Smooth muscle cell of bladder (primary cell): ENCODE measurements around the gene SULT1A4. TPM values are rescaled to one million over a fixed set of nuclear protein-coding genes. Genes with fewer than 3 reads are reported as not detected.

ENCODE experiments used
- total RNA-seq: library from RNA; depleted of rRNA; stranded (reverse); fragments of >200 nt; gene quantifications from 2 replicates; pipeline ENCODE4 v1.2.3, GENCODE V29; 2014

Gene SULT1A4
- total RNA-seq = 0.83 and 1.1 TPM in 2 replicates

GRCh38 chr16:29459706-29460646 lies at the start of gene SULT1A4:
SULT1A4 (plus strand) TSS chr16:29459913; CDS start chr16:29461386, 1,473 bp downstream.

DNA sequence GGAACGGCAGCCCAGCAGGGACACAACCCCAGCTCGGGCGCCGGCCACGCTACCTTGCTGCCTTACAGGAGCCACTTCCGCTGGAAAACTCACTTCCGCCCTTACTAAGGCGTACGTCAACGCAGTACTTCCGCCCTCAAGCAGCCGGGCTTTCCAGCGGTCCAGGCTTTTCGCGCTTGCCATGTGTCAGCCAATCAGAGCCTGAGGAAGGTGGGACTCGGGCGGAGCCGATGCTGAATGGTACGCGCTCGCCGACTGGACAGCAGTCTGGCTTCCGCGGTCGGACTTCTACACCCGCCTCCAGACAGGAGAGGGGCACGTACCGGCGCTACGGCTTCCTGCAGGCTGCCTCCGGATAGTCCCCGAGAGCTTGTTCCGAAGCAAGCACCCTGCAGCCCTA lies 5.4 kb upstream of the SULT1A4 start, which contains the start of the genes BOLA2 and SLX1B:
Gene BOLA2 (minus strand): TSS at position 83 of the 400 bp plus-strand sequence. CDS start 98 bp downstream, outside the sequence.
Gene SLX1B (plus strand): TSS at position 265 of the 400 bp plus-strand sequence.

DNA sequence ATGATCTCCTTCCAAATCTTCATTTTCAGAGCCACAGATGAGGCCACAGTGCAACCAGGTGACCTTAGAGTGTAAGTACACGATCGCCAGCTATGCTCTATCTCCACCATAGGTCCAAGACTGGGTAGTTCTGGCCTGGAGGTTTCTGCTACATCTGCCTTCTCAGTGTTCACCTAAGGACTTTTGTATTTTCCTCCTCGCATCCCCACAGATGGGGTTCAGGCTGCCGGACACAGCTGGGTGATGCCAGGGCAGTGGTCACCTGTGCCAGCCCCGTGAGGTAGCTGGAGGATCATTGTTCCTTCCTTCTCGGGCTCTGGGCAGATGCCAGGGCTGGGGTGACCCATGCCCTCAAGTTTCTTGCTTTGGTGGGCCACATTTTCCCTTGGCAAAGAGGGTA lies 46.6 kb downstream of the SULT1A4 start, which contains the start of gene NPIPB12:
Gene NPIPB12 (minus strand): TSS at position 101 of the 400 bp plus-strand sequence.

Other genes starting within 250 kb of the SULT1A4 start
- gene NPIPB11, start 53.2 kb upstream of the SULT1A4 start, total RNA-seq = 0.09 and 0.14 TPM in 2 replicates
- gene BOLA2, start 5.6 kb upstream of the SULT1A4 start, total RNA-seq = 32.4 and 37.1 TPM in 2 replicates
- gene SLX1B, start 5.4 kb upstream of the SULT1A4 start, total RNA-seq = 2.8 and 3.8 TPM in 2 replicates
- 7.3 and 11.6 TPM in 2 replicates for gene NPIPB12, start 46.5 kb downstream of the SULT1A4 start, total RNA-seq
- gene SPN, start 203.3 kb downstream of the SULT1A4 start, total RNA-seq = under 0.01 and 0.09 TPM in 2 replicates
- gene QPRT, start 219.3 kb downstream of the SULT1A4 start, total RNA-seq = 26.5 and 40.0 TPM in 2 replicates